ENCODE results near the gene SNRNP48.

SNRNP48 gene

DNA sequence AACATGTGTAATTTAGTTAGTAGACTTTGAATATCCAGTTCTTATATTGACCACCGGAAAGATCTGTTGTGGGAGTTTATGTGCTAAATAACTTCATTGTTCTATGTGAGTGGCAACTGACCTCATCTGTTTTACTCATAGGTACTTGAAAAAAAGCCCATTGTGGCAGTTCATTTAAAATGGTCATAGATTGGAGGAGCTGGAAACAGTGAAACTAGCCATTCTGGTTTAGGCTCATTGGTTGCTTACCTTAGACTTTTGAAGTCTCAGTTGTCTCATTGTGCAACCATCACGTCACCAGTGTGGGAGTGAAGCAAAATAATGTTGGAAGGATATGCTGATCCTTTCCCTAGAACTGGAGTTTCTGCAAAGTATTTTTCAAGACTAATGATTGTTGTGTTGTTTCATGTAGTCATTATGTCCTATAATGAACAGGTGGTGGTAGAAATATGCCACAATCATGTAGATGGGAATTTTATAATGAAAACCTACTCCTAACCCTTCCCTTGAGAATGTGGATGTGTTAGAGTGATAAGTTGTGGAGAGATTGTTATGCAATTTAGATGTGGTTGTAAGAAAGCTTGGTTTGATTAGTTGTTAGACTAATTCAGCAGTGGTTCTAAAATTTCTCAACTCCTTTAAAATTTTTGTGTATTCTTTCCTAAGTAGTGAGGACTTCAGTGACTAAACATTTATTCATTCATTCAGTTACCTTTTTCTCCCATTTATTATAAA lies 30.2 kb upstream of the SNRNP48 start:
- H3K27ac ChIP-seq (ENCODE audit: low read depth, low read length), result no peak overlapping the region
- H3K36me3 ChIP-seq (ENCODE audit: control insufficient read depth, insufficient read depth, low read length), result peaks cover 91% of the 10 kb centered on the region
- no peaks in the 10 kb centered on the region for H3K4me1 ChIP-seq (ENCODE audit: control insufficient read depth, insufficient read depth, low read length)
- H3K27me3 ChIP-seq (ENCODE audit: control insufficient read depth, insufficient read depth, low read length), result no peaks in the 10 kb centered on the region
- no peak overlapping the region for H3K9ac ChIP-seq (ENCODE audit: low read length)
- H3K9me3 ChIP-seq (ENCODE audit: control insufficient read depth, insufficient read depth, low read depth, low read length), result no peaks in the 10 kb centered on the region
- H3K4me3 ChIP-seq (ENCODE audit: low read depth, low read length), result no peak overlapping the region

DNA sequence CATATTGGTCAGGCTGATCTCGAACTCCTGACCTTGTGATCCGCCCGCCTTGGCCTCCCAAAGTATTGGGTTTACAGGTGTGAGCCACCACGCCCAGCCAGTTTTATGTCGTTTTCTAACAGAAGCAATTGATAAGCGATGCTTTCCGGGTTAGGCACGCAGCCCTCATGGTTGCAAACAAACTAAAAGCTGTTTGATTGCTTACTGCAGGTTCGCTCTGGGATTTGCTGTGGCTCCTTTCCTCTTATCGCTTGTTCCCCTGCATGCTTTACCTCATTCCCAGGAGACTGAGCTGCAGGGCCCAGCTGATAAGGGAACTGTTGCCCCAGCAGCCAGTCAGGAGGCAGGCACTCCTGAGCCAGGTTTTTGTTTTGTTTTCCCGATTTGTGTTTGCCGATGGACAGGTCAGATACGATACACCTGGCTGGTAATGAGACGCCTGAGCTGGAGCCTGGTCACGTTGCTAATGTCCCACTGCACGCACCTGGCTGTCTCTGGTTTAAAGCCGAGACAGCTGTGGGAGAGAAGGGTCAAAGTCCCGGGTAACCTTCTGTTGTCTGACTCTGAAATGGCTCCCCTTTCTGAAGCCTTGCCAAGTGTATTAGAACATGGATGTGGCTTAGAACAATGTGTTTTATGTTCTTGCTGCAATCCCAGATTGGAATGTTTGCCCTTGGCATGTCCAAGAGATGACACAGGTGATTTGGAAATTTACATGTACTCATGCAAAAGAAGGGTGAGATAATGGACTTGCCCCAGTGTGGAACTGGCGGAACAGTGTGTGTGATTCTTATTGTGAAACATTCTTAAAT lies 28.6 kb upstream of the SNRNP48 start:
- no peak overlapping the region for H3K9ac ChIP-seq (ENCODE audit: low read length)
- no peaks in the 10 kb centered on the region for H3K27me3 ChIP-seq (ENCODE audit: control insufficient read depth, insufficient read depth, low read length)
- no peaks in the 10 kb centered on the region for H3K9me3 ChIP-seq (ENCODE audit: control insufficient read depth, insufficient read depth, low read depth, low read length)
- H3K36me3 ChIP-seq (ENCODE audit: control insufficient read depth, insufficient read depth, low read length), result peaks cover 96% of the 10 kb centered on the region
- H3K4me1 ChIP-seq (ENCODE audit: control insufficient read depth, insufficient read depth, low read length), result no peaks in the 10 kb centered on the region
- no peak overlapping the region for H3K4me3 ChIP-seq (ENCODE audit: low read depth, low read length)
- H3K27ac ChIP-seq (ENCODE audit: low read depth, low read length), result no peak overlapping the region

DNA sequence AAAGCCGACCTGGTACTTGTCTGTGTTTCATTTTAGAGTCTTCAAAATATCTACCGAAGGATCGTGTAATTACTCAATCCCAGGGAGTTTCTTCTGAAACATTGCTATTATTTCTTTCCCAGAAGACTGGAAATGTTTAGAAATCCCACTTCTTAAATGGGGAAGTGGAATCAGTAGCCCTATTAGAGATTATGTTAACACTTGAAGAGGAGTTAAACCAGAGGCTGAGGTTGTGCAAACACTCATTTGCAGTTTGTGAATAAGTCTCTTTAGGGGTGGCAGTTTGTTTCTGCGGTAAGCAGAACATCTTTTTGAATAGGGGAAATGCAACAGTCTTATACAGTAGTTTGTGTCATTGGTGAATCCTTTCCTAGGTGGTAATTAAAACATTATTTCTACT lies 27.2 kb upstream of the SNRNP48 start:
- Histone ChIP-seq H3K4me1 (ENCODE audit: control insufficient read depth, insufficient read depth, low read length) (no peaks in the 10 kb centered on the region), H3K9me3 (ENCODE audit: control insufficient read depth, insufficient read depth, low read depth, low read length) (no peaks in the 10 kb centered on the region), H3K36me3 (ENCODE audit: control insufficient read depth, insufficient read depth, low read length) (peaks cover 99% of the 10 kb centered on the region), H3K27ac (ENCODE audit: low read depth, low read length) (no peak overlapping the region), H3K9ac (ENCODE audit: low read length) (no peak overlapping the region), H3K4me3 (ENCODE audit: low read depth, low read length) (no peak overlapping the region), H3K27me3 (ENCODE audit: control insufficient read depth, insufficient read depth, low read length) (no peaks in the 10 kb centered on the region)

DNA sequence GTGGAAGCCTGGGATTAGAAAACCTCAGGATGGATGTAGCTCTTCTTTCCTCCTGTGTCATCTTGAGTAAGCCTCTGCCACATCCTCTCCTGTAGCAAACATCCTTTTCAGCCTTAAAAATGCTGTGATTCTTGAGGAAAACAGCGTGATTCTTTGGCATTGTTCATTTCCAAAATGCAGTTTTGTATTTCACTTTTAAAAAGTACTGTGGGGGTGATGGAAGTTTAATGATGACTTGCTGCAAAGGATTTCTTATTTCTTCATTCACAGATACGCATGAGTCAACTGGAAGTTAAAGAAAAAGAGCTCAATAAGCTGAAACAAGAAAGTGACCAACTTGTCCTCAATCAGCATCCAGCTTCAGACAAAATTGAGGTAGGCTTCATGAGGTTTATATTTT lies 23.9 kb upstream of the SNRNP48 start:
- no peaks in the 10 kb centered on the region for H3K9me3 ChIP-seq (ENCODE audit: control insufficient read depth, insufficient read depth, low read depth, low read length)
- no peak overlapping the region for H3K9ac ChIP-seq (ENCODE audit: low read length)
- no peak overlapping the region for H3K27ac ChIP-seq (ENCODE audit: low read depth, low read length)
- no peak overlapping the region for H3K4me3 ChIP-seq (ENCODE audit: low read depth, low read length)
- peaks cover 98% of the 10 kb centered on the region for H3K36me3 ChIP-seq (ENCODE audit: control insufficient read depth, insufficient read depth, low read length)
- H3K4me1 ChIP-seq (ENCODE audit: control insufficient read depth, insufficient read depth, low read length), result no peaks in the 10 kb centered on the region
- H3K27me3 ChIP-seq (ENCODE audit: control insufficient read depth, insufficient read depth, low read length), result no peaks in the 10 kb centered on the region

DNA sequence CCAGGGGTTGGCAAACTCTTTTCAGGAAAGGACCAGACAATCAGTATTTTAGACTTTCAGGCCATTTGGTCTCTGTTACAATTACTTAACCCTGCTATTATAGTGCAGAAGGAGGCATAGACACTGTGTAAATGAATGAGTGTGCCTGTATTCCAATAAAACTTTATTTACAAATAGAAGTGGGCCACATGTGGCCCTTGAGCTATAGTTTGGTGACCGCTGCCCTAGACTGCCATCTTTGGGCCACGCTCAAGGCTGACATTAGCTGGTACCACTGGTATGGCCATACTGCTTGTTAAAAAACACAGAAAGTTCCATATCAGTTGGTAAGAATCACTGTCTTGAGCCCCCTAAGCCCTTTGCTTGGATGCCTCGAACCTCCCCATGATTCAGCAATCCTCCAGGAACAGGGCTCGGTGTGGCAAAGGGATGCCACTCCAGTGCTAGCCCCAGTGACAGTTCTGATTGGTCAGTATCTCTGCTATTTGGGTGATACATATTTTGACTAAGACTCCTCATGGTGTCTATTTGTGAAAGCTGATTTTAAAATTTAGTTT lies 23.3 kb upstream of the SNRNP48 start:
- H3K4me3 ChIP-seq (ENCODE audit: low read depth, low read length), result no peak overlapping the region
- H3K27me3 ChIP-seq (ENCODE audit: control insufficient read depth, insufficient read depth, low read length), result no peaks in the 10 kb centered on the region
- H3K36me3 ChIP-seq (ENCODE audit: control insufficient read depth, insufficient read depth, low read length), result peaks cover 98% of the 10 kb centered on the region
- no peak overlapping the region for H3K9ac ChIP-seq (ENCODE audit: low read length)
- H3K27ac ChIP-seq (ENCODE audit: low read depth, low read length), result no peak overlapping the region
- no peaks in the 10 kb centered on the region for H3K4me1 ChIP-seq (ENCODE audit: control insufficient read depth, insufficient read depth, low read length)
- no peaks in the 10 kb centered on the region for H3K9me3 ChIP-seq (ENCODE audit: control insufficient read depth, insufficient read depth, low read depth, low read length)

DNA sequence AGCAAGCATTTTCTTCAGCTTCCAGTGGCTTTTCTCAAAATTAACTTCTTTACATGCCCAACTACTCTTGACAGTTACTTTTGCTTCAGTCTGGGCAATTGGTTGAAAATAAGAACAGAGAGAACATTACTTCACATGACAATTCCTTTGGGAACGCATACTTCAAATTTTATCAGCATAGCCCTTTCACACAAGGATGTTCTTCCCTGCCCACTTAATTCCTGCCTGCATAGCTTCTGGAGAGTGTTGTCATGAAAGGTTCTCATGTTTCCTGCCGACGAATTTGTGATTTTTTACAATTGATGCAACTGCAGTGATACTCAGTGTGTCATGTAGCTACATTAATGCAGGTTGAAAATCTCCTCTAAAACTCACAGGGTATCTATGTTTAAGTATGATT lies 22.0 kb upstream of the SNRNP48 start:
- Histone ChIP-seq H3K4me3 (ENCODE audit: low read depth, low read length) (no peak overlapping the region), H3K9me3 (ENCODE audit: control insufficient read depth, insufficient read depth, low read depth, low read length) (no peaks in the 10 kb centered on the region)

DNA sequence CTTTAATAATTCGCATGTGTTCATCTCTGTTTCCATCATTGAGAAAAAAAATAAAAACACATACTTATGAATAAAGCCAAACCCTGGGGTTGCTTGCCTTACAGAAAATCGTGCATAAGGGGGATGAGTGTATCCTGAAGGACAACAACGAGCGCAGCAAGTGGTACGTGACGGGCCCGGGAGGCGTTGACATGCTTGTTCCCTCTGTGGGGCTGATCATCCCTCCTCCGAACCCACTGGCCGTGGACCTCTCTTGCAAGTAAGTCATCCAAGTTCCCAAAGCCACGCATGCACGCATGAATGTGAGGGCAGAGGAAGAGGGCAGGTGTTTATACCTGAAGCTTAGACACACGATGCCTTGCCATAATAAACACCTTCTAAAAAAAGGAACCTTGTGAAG lies 20.9 kb upstream of the SNRNP48 start:
- Histone ChIP-seq H3K27ac (ENCODE audit: low read depth, low read length) (no peak overlapping the region), H3K9ac (ENCODE audit: low read length) (no peak overlapping the region), H3K4me3 (ENCODE audit: low read depth, low read length) (no peak overlapping the region), H3K36me3 (ENCODE audit: control insufficient read depth, insufficient read depth, low read length) (peaks cover 97% of the 10 kb centered on the region), H3K4me1 (ENCODE audit: control insufficient read depth, insufficient read depth, low read length) (no peaks in the 10 kb centered on the region), H3K9me3 (ENCODE audit: control insufficient read depth, insufficient read depth, low read depth, low read length) (no peaks in the 10 kb centered on the region), H3K27me3 (ENCODE audit: control insufficient read depth, insufficient read depth, low read length) (no peaks in the 10 kb centered on the region)

More for the DNA sequence above, 22.0 kb upstream of the SNRNP48 start:
- no peaks in the 10 kb centered on the region for H3K27me3 ChIP-seq (ENCODE audit: control insufficient read depth, insufficient read depth, low read length)
- H3K27ac ChIP-seq (ENCODE audit: low read depth, low read length), result no peak overlapping the region
- no peak overlapping the region for H3K9ac ChIP-seq (ENCODE audit: low read length)
- H3K4me1 ChIP-seq (ENCODE audit: control insufficient read depth, insufficient read depth, low read length), result no peaks in the 10 kb centered on the region
- H3K36me3 ChIP-seq (ENCODE audit: control insufficient read depth, insufficient read depth, low read length), result peaks cover 99% of the 10 kb centered on the region

DNA sequence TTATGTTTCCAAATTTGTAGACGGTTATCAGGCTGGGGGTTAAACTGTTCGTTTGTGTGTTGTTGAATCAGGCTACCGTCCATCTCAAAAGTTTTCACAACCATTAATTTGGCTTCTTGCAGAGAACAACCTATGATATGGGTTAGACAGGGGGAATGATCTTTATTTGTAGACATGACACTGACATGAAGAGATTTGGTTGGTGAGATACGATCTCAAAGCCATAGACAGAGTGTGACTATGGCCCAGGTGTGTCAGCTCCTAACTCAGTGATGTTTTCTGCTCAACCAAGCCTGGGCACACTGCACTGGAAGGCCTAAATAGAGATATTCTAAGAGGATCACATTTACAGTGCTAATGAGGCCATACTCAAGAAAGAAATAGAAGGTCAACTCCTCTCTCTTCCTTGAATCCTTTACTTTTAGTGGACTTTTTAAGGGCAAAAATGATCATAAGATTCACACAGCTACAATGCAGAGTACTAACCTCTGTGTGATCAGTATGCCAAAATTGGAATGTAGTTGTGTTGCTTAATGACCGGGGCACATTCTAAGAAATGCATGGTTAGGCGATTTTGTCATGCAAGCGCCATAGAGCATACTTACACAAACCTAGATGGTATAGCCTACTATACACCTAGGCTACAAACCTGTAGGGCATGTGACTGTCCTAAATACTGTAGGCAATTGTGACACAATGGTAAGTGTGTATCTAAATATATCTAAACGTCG lies 17.6 kb upstream of the SNRNP48 start:
- Histone ChIP-seq H3K4me3 (ENCODE audit: low read depth, low read length) (no peak overlapping the region), H3K27ac (ENCODE audit: low read depth, low read length) (no peak overlapping the region), H3K9ac (ENCODE audit: low read length) (no peak overlapping the region), H3K27me3 (ENCODE audit: control insufficient read depth, insufficient read depth, low read length) (no peaks in the 10 kb centered on the region), H3K4me1 (ENCODE audit: control insufficient read depth, insufficient read depth, low read length) (no peaks in the 10 kb centered on the region), H3K9me3 (ENCODE audit: control insufficient read depth, insufficient read depth, low read depth, low read length) (no peaks in the 10 kb centered on the region), H3K36me3 (ENCODE audit: control insufficient read depth, insufficient read depth, low read length) (peaks cover 96% of the 10 kb centered on the region)

DNA sequence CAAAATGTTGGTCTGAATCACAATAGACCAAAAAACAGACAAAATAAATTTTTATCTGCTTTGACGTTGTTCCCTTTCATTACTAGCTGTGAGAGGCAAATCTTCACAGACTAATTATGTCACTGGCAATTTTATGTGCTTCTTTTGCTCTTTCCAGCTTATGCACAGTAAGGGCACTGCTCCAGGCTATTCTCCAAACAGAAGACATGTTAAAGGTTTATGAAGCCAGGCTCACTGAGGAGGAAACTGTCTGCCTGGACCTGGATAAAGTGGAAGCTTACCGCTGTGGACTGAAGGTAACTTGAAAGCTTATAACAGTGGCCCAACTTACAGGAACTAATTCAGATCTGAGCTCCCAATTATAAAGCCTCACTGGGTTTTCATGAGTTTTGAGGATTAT lies 15.5 kb upstream of the SNRNP48 start:
- H3K27ac ChIP-seq (ENCODE audit: low read depth, low read length), result no peak overlapping the region
- no peaks in the 10 kb centered on the region for H3K27me3 ChIP-seq (ENCODE audit: control insufficient read depth, insufficient read depth, low read length)
- H3K9me3 ChIP-seq (ENCODE audit: control insufficient read depth, insufficient read depth, low read depth, low read length), result no peaks in the 10 kb centered on the region
- H3K4me3 ChIP-seq (ENCODE audit: low read depth, low read length), result no peak overlapping the region
- no peaks in the 10 kb centered on the region for H3K4me1 ChIP-seq (ENCODE audit: control insufficient read depth, insufficient read depth, low read length)
- no peak overlapping the region for H3K9ac ChIP-seq (ENCODE audit: low read length)
- H3K36me3 ChIP-seq (ENCODE audit: control insufficient read depth, insufficient read depth, low read length), result peaks cover 97% of the 10 kb centered on the region

DNA sequence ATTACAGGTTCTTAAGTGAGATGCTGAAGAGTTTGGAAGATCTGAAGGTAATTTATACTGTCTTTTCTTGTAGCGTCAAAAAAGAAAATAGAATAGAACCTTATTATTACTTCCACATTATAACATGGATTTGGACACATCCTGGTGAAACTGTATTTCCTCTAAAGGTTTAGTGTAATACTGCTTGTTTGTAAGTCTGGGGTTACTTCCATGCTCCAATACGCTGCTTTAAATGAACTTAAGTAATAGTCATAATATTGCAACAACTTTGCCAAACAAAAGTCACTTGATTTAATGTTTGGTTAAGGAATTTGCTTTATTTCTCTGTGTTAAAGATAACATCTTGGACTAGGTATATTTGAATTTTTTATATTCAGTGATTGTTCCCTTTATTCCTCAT lies 11.5 kb upstream of the SNRNP48 start:
- Histone ChIP-seq H3K9ac (ENCODE audit: low read length) (no peak overlapping the region), H3K27me3 (ENCODE audit: control insufficient read depth, insufficient read depth, low read length) (no peaks in the 10 kb centered on the region), H3K4me3 (ENCODE audit: low read depth, low read length) (no peak overlapping the region), H3K4me1 (ENCODE audit: control insufficient read depth, insufficient read depth, low read length) (no peaks in the 10 kb centered on the region), H3K36me3 (ENCODE audit: control insufficient read depth, insufficient read depth, low read length) (peaks cover 98% of the 10 kb centered on the region), H3K27ac (ENCODE audit: low read depth, low read length) (no peak overlapping the region), H3K9me3 (ENCODE audit: control insufficient read depth, insufficient read depth, low read depth, low read length) (no peaks in the 10 kb centered on the region)

DNA sequence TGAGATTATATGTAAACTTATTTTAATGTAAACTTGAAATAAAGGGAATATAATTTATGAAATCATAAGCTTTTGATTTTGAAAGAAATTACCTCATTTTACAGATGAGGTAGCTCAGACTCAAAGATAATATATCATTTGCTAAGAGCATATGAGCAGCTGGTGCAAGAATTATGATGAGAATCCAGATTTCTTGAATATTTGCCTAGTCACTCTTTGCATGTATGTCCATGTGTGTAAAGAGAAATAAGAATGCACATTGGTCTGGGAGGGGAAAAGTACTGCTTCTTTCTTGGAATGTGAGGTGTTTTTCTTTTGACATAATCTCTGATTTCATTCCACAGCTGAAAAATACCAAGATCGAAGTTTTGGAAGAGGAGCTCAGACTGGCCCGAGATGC lies 11.1 kb upstream of the SNRNP48 start:
- Histone ChIP-seq H3K4me1 (ENCODE audit: control insufficient read depth, insufficient read depth, low read length) (no peaks in the 10 kb centered on the region), H3K9me3 (ENCODE audit: control insufficient read depth, insufficient read depth, low read depth, low read length) (no peaks in the 10 kb centered on the region), H3K27ac (ENCODE audit: low read depth, low read length) (no peak overlapping the region), H3K36me3 (ENCODE audit: control insufficient read depth, insufficient read depth, low read length) (peaks cover 98% of the 10 kb centered on the region), H3K9ac (ENCODE audit: low read length) (no peak overlapping the region), H3K27me3 (ENCODE audit: control insufficient read depth, insufficient read depth, low read length) (no peaks in the 10 kb centered on the region), H3K4me3 (ENCODE audit: low read depth, low read length) (no peak overlapping the region)
